HG02981 (cell line): ENCODE measurements around the gene SH3D19.
"Not testable (repeated sequence)": the region's sequence is repeated elsewhere in the genome, so short reads cannot be mapped to it uniquely, and the experiment has no call there.

Experiments
- ATAC-seq: cut with Tn5 transposase; IDR thresholded peaks from one replicate; pipeline ENCODE4 v1.9.1; 2021; ENCODE audit warnings: mild to moderate bottlenecking, moderate library complexity; ENCODE audit not compliant: unreplicated experiment

Gene SH3D19

GRCh38 chr4:151284534-151285245 is 40.7 kb downstream of the SH3D19 start:
- no peak for ATAC-seq

GRCh38 chr4:151276787-151277562 is 48.4 kb downstream of the SH3D19 start, which contains the start of gene PRSS48:
TSS of gene PRSS48 (plus strand) at chr4:151277161. CDS start at chr4:151277173, 12 bp downstream.
- peak; percentile 68 for ATAC-seq

- not testable (repeated sequence) for ATAC-seq
Observed at GRCh38 chr4:151268905-151269304, 56.5 kb downstream of the SH3D19 start.

GRCh38 chr4:151267822-151268535 is 57.4 kb downstream of the SH3D19 start:
- ATAC-seq = no peak

GRCh38 chr4:151267104-151267503 is 58.3 kb downstream of the SH3D19 start:
- ATAC-seq = no peak

- ATAC-seq = no peak
Observed at GRCh38 chr4:151266497-151266896, 58.9 kb downstream of the SH3D19 start.

GRCh38 chr4:151263455-151263854 is 62.0 kb downstream of the SH3D19 start:
- no peak for ATAC-seq

- no peak for ATAC-seq
Observed at GRCh38 chr4:151260526-151260925, 64.9 kb downstream of the SH3D19 start.

- no peak for ATAC-seq
Observed at GRCh38 chr4:151259752-151260151, 65.7 kb downstream of the SH3D19 start.

- ATAC-seq = no peak
Observed at GRCh38 chr4:151257704-151258103, 67.7 kb downstream of the SH3D19 start.

GRCh38 chr4:151256134-151256533 is 69.3 kb downstream of the SH3D19 start:
- no peak for ATAC-seq

GRCh38 chr4:151255680-151256079 is 69.7 kb downstream of the SH3D19 start:
- not testable (repeated sequence) for ATAC-seq

- not testable (repeated sequence) for ATAC-seq
Observed at GRCh38 chr4:151255226-151255625, 70.2 kb downstream of the SH3D19 start.

GRCh38 chr4:151251603-151252304 is 73.7 kb downstream of the SH3D19 start:
- ATAC-seq = no peak

GRCh38 chr4:151250706-151251105 is 74.7 kb downstream of the SH3D19 start:
- ATAC-seq = no peak

GRCh38 chr4:151248519-151248918 is 76.9 kb downstream of the SH3D19 start:
- ATAC-seq = no peak

- ATAC-seq = no peak
Observed at GRCh38 chr4:151247395-151247794, 78.0 kb downstream of the SH3D19 start.

GRCh38 chr4:151246742-151247141 is 78.7 kb downstream of the SH3D19 start:
- ATAC-seq = no peak

GRCh38 chr4:151242305-151242704 is 83.1 kb downstream of the SH3D19 start:
- ATAC-seq = no peak

GRCh38 chr4:151239608-151240007 is 85.8 kb downstream of the SH3D19 start:
- ATAC-seq = no peak

GRCh38 chr4:151238477-151238876 is 86.9 kb downstream of the SH3D19 start:
- ATAC-seq = no peak
